OCI-LY3 (cell line): ENCODE data around the gene ZNRF1.

Source experiments
- H2AFZ ChIP-seq: fragments of 200-600, 300-600 bp; shearing (Covaris generic); 2 replicates; pipeline ENCODE4 v1.6.0; 2014; ENCODE audit warnings: antibody characterized with exemption, low read depth, low read length
- H3K27ac ChIP-seq: fragments of 200-600, 300-600 bp; sonication (generic); 2 replicates; pipeline ENCODE4 v1.5.1; 2014; ENCODE audit warnings: mild to moderate bottlenecking, low read length, moderate library complexity, mixed read lengths
- H3K27me3 ChIP-seq: fragments of 200-600, 300-600 bp; sonication (generic); 2 replicates; pipeline ENCODE4 v1.6.1; 2014; ENCODE audit warnings: low read depth, low read length, mixed read lengths
- H3K36me3 ChIP-seq: fragments of 200-600, 300-600 bp; sonication (generic); replicated peaks from 2 replicates; pipeline ENCODE3; 2014; ENCODE audit warnings: low read depth, low read length, mixed read lengths
- H3K4me1 ChIP-seq: fragments of 300-600, 200-600 bp; sonication (generic); 2 replicates; pipeline ENCODE4 v1.6.1; 2014; ENCODE audit warnings: low read length, mixed read lengths
- H3K4me2 ChIP-seq: fragments of 200-600, 300-600 bp; sonication (generic); 2 replicates; pipeline ENCODE4 v1.6.1; 2014; ENCODE audit warnings: low read length, mixed read lengths
- H3K4me3 ChIP-seq: fragments of 300-600, 200-600 bp; sonication (generic); 2 replicates; pipeline ENCODE4 v1.5.1; 2014; ENCODE audit warnings: antibody characterized with exemption, mild to moderate bottlenecking, low read length, moderate library complexity
- H3K79me2 ChIP-seq: fragments of 300-600, 200-600 bp; shearing (Covaris generic); 2 replicates; pipeline ENCODE4 v1.6.1; 2014; ENCODE audit warnings: mild to moderate bottlenecking, low read length, mixed read lengths
- H3K9ac ChIP-seq: fragments of 300-600, 200-600 bp; shearing (Covaris generic); 2 replicates; pipeline ENCODE4 v1.6.0; 2014; ENCODE audit warnings: mild to moderate bottlenecking, low read length, moderate library complexity
- H3K9me3 ChIP-seq: fragments of 200-600, 300-600 bp; shearing (Covaris generic); 2 replicates; pipeline ENCODE4 v1.6.1; 2014; ENCODE audit warnings: low read length, mixed read lengths; ENCODE audit not compliant: insufficient read depth
- H4K20me1 ChIP-seq: fragments of 200-600, 300-600 bp; sonication (generic); 2 replicates; pipeline ENCODE4 v1.6.1; 2016; ENCODE audit warnings: low read length, mixed read lengths; ENCODE audit not compliant: insufficient read depth
- EZH2phosphoT487 ChIP-seq: fragments of 200-600 bp; shearing (Covaris generic); IDR thresholded peaks from 2 replicates; pipeline ENCODE4 v1.6.1; 2018; ENCODE audit warnings: antibody characterized with exemption, mixed run types, low read depth
- TF ChIP-seq, protein P1 (sequence below): fragments of 200-600, 300-600 bp; sonication (generic); IDR thresholded peaks from 2 replicates; pipeline ENCODE4 v1.5.1; 2014; ENCODE audit warnings: antibody characterized with exemption, low read length, low read depth

Gene ZNRF1

DNA sequence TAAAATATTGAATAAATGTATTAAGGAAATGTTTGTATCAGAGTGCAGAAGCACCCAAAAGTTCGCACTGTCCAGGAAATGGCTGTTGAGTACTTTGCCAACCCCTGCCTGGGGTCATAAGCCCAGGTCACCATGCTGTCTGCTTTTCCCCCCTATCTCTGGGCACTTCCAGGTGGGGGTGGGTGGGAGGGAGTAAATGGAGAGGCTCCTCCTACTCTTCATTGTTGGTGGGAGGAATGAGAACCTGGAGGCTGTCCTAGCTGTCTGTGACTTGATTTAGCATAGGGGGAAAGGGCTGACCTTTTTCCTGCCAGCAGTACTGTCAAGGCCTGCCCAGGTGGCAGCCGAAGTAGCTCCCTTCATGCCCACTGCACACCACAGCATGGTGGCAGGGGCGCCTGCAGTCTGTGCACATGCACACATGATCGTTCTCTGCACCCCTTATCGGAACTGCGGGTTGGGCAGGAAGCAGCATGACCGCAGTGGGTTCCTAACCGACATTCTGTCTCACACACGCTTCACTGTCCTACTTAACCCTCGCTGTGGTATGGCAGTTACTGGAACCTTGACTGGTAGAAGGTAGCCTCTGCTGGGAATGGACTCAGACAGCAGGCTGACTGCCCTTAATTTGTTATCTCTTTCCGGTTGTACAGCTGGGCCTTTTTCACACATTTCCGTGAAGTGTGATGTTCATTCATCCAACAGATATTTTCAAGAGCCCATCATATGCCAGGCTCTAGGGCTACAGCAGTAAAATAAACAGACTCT, 76.3 kb downstream of the ZNRF1 start:
- H3K27me3 ChIP-seq = peaks cover 4% of the 10 kb centered on the region; the same call in 1 of the 2 replicates
- no peaks in the 10 kb centered on the region; the same call in 1 of the 2 replicates for H4K20me1 ChIP-seq
- no peak overlapping the region for H2AFZ ChIP-seq
- no peak overlapping the region for H3K27ac ChIP-seq
- no peaks in the 10 kb centered on the region for H3K9me3 ChIP-seq
- peak overlapping the region; percentile 45 for H3K4me3 ChIP-seq
- H3K36me3 ChIP-seq = no peaks in the 10 kb centered on the region
- TF ChIP-seq, protein P1, sequence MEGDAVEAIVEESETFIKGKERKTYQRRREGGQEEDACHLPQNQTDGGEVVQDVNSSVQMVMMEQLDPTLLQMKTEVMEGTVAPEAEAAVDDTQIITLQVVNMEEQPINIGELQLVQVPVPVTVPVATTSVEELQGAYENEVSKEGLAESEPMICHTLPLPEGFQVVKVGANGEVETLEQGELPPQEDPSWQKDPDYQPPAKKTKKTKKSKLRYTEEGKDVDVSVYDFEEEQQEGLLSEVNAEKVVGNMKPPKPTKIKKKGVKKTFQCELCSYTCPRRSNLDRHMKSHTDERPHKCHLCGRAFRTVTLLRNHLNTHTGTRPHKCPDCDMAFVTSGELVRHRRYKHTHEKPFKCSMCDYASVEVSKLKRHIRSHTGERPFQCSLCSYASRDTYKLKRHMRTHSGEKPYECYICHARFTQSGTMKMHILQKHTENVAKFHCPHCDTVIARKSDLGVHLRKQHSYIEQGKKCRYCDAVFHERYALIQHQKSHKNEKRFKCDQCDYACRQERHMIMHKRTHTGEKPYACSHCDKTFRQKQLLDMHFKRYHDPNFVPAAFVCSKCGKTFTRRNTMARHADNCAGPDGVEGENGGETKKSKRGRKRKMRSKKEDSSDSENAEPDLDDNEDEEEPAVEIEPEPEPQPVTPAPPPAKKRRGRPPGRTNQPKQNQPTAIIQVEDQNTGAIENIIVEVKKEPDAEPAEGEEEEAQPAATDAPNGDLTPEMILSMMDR = no peak
- TF ChIP-seq EZH2phosphoT487 = no peak
- H3K4me2 ChIP-seq = peak overlapping the region; percentile 67
- H3K79me2 ChIP-seq = no peaks in the 10 kb centered on the region
- no peak overlapping the region for H3K9ac ChIP-seq
- H3K4me1 ChIP-seq = peaks cover 10% of the 10 kb centered on the region

- H3K27me3 ChIP-seq = peaks cover 4% of the 10 kb centered on the region; the same call in 1 of the 2 replicates
- TF ChIP-seq EZH2phosphoT487 = no peak
- TF ChIP-seq, protein P1 = no peak
- H3K36me3 ChIP-seq = no peaks in the 10 kb centered on the region
- no peaks in the 10 kb centered on the region for H3K9me3 ChIP-seq
- no peaks in the 10 kb centered on the region; the same call in 1 of the 2 replicates for H4K20me1 ChIP-seq
- H3K79me2 ChIP-seq = no peaks in the 10 kb centered on the region
- no peak overlapping the region for H2AFZ ChIP-seq
- H3K4me1 ChIP-seq = peaks cover 10% of the 10 kb centered on the region
- no peak overlapping the region for H3K9ac ChIP-seq
- H3K27ac ChIP-seq = no peak overlapping the region
- H3K4me2 ChIP-seq = peak overlapping the region; percentile 67
- peak overlapping the region; percentile 45 for H3K4me3 ChIP-seq
Observed at GRCh38 chr16:75075688-75076268, 77.0 kb downstream of the ZNRF1 start.

DNA sequence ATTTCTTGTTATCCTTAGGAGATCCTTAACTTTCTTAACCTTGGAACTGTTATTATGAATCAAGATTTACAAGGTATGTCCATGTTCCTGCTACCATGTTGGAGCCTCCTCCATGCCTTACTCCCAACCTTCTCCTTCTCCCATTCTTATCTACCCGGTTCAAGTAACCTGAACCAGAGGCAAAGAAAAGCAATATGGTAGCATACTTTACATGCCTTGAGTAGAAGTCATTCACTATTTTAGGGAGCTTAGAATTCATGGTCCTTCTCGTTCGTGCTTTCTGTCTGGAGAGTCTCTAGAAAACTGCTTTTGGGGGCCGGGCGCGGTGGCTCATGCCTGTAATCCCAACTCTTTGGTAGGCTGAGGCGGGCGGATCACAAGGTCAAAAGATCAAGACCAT, 80.1 kb downstream of the ZNRF1 start:
- Histone ChIP-seq H3K27ac (no peak overlapping the region), H3K4me1 (peaks cover 15% of the 10 kb centered on the region), H3K4me3 (no peak overlapping the region), H3K36me3 (no peaks in the 10 kb centered on the region), H3K9me3 (no peaks in the 10 kb centered on the region), H3K4me2 (no peak overlapping the region), H3K9ac (no peak overlapping the region), H4K20me1 (no peaks in the 10 kb centered on the region), H3K27me3 (peaks cover 4% of the 10 kb centered on the region; the same call in 1 of the 2 replicates), H2AFZ (no peak overlapping the region), H3K79me2 (no peaks in the 10 kb centered on the region)
- no peak for TF ChIP-seq EZH2phosphoT487
- TF ChIP-seq, protein P1 = no peak

GRCh38 chr16:75079346-75079926, 80.6 kb downstream of the ZNRF1 start:
- Histone ChIP-seq H2AFZ (no peak overlapping the region), H3K36me3 (no peaks in the 10 kb centered on the region), H3K9ac (no peak overlapping the region), H3K4me2 (no peak overlapping the region), H3K27me3 (peaks cover 4% of the 10 kb centered on the region; the same call in 1 of the 2 replicates), H3K79me2 (no peaks in the 10 kb centered on the region), H3K4me3 (no peak overlapping the region), H4K20me1 (no peaks in the 10 kb centered on the region), H3K9me3 (no peaks in the 10 kb centered on the region), H3K4me1 (peaks cover 15% of the 10 kb centered on the region), H3K27ac (no peak overlapping the region)
- no peak for TF ChIP-seq EZH2phosphoT487
- TF ChIP-seq, protein P1 = no peak
